IMR-90 (cell line): ENCODE results near the gene KRT39. TPM values are rescaled to one million over a fixed set of nuclear protein-coding genes. Genes with fewer than 3 reads are reported as not detected.

Source experiments
- ATAC-seq: fragments of 200-7000 bp; cut with Tn5 transposase; 2 replicates; pipeline ENCODE4 v1.9.1; 2020; ENCODE audit warnings: low read depth, mild to moderate bottlenecking, moderate library complexity
- BruUV-seq: library from RNA; stranded (reverse); fragments of 400-500 nt; replicated peaks from 2 replicates; lab custom pipeline; 2021; lab: Mats Ljungman, UMichigan
- CTCF ChIA-PET: fragments of 300-600 bp; formaldehyde crosslinking; extraction: SDS; loops from one replicate; lab custom pipeline; 2021; ENCODE audit warnings: antibody characterized with exemption; lab: Yijun Ruan, JAX
- POLR2A ChIA-PET: fragments of 300-600 bp; sonication (Branson Sonifier 250); formaldehyde crosslinking; loops from one replicate; lab custom pipeline; 2022; ENCODE audit warnings: antibody characterized with exemption; ENCODE audit not compliant: unreplicated experiment; lab: Charles Lee
- DNase-seq: peaks from one replicate; pipeline ENCODE4 v3.0.0; 2013
- H2AFZ ChIP-seq: replicated peaks from 2 replicates; pipeline ENCODE3; 2013; ENCODE audit warnings: low read length, mild to moderate bottlenecking; ENCODE audit not compliant: poor library complexity
- H2AK5ac ChIP-seq: 2 replicates; pipeline ENCODE4 v1.6.1; 2013; ENCODE audit warnings: low read depth, low read length, inconsistent platforms
- H2AK9ac ChIP-seq: replicated peaks from 2 replicates; pipeline ENCODE3; 2013; ENCODE audit warnings: mild to moderate bottlenecking, low read depth, low read length, moderate library complexity; ENCODE audit not compliant: poor library complexity
- H2BK120ac ChIP-seq: 2 replicates; pipeline ENCODE4 v1.6.1; 2013; ENCODE audit warnings: low read depth, low read length, inconsistent platforms
- H2BK15ac ChIP-seq: 3 replicates; pipeline ENCODE4 v1.6.1; 2013; ENCODE audit warnings: low read depth, low read length, inconsistent platforms
- H2BK20ac ChIP-seq: 2 replicates; pipeline ENCODE4 v1.6.1; 2013; ENCODE audit warnings: low read depth, mild to moderate bottlenecking, inconsistent platforms, low read length, moderate library complexity
- H2BK5ac ChIP-seq: 2 replicates; pipeline ENCODE4 v1.6.1; 2013; ENCODE audit warnings: mild to moderate bottlenecking, low read depth, low read length, inconsistent platforms; ENCODE audit not compliant: poor library complexity, severe bottlenecking
- H3K14ac ChIP-seq: replicated peaks from 2 replicates; pipeline ENCODE4 v1.6.1; 2013; ENCODE audit warnings: low read depth, low read length, inconsistent platforms
- H3K18ac ChIP-seq: 2 replicates; pipeline ENCODE4 v1.6.1; 2013; ENCODE audit warnings: low read depth, low read length, control low read depth
- H3K23ac ChIP-seq: 2 replicates; pipeline ENCODE4 v1.6.1; 2013; ENCODE audit warnings: low read depth, low read length, inconsistent platforms
- H3K27ac ChIP-seq: 2 replicates; pipeline ENCODE4 v1.5.1; 2013; ENCODE audit warnings: mild to moderate bottlenecking, control low read depth, low read length; ENCODE audit not compliant: insufficient read depth
- H3K27me3 ChIP-seq: 2 replicates; pipeline ENCODE4 v1.6.1; 2013; ENCODE audit warnings: low read length; ENCODE audit not compliant: control insufficient read depth, insufficient read depth
- H3K36me3 ChIP-seq: 2 replicates; pipeline ENCODE4 v1.6.1; 2013; ENCODE audit warnings: low read length, mixed read lengths; ENCODE audit not compliant: control insufficient read depth, insufficient read depth
- H3K4ac ChIP-seq: 2 replicates; pipeline ENCODE4 v1.6.1; 2013; ENCODE audit warnings: low read depth, low read length, inconsistent platforms
- H3K4me1 ChIP-seq: 2 replicates; pipeline ENCODE4 v1.6.1; 2013; ENCODE audit warnings: low read length, mixed read lengths; ENCODE audit not compliant: control insufficient read depth, insufficient read depth
- H3K4me2 ChIP-seq: 2 replicates; pipeline ENCODE4 v1.6.1; 2013; ENCODE audit warnings: low read depth, mild to moderate bottlenecking, control low read depth, low read length, moderate library complexity
- H3K4me3 ChIP-seq: 2 replicates; pipeline ENCODE4 v1.5.1; 2013; ENCODE audit warnings: low read depth, mild to moderate bottlenecking, control low read depth, low read length, moderate library complexity; ENCODE audit not compliant: insufficient read depth
- H3K56ac ChIP-seq: 2 replicates; pipeline ENCODE4 v1.6.1; 2013; ENCODE audit warnings: low read length, inconsistent platforms; ENCODE audit not compliant: insufficient read depth; ENCODE audit errors: extremely low read depth
- H3K79me1 ChIP-seq, 2 experiments: 2 replicates each; pipeline ENCODE4 v1.6.1; 2013; ENCODE audit warnings: low read length in 2 of 2, inconsistent platforms in 1 of 2, low read depth in 1 of 2
- H3K9ac ChIP-seq: 2 replicates; pipeline ENCODE4 v1.6.1; 2013; ENCODE audit warnings: low read depth, low read length, control low read depth
- H3K9me1 ChIP-seq: 2 replicates; pipeline ENCODE4 v1.6.1; 2013; ENCODE audit warnings: low read length, inconsistent platforms; ENCODE audit not compliant: insufficient read depth
- H3K9me3 ChIP-seq: 2 replicates; pipeline ENCODE4 v1.6.1; 2013; ENCODE audit warnings: low read length; ENCODE audit not compliant: control insufficient read depth, insufficient read depth
- H4K20me1 ChIP-seq: 2 replicates; pipeline ENCODE4 v1.6.1; 2013; ENCODE audit warnings: low read length, inconsistent platforms; ENCODE audit not compliant: insufficient read depth
- H4K5ac ChIP-seq: 2 replicates; pipeline ENCODE4 v1.6.1; 2013; ENCODE audit warnings: mild to moderate bottlenecking, low read depth, low read length, control low read depth
- H4K8ac ChIP-seq, 2 experiments: 2 replicates each; pipeline ENCODE4 v1.6.1; 2013; ENCODE audit warnings: low read depth in 2 of 2, low read length in 2 of 2, control low read depth in 1 of 2, inconsistent platforms in 1 of 2
- H4K91ac ChIP-seq: 2 replicates; pipeline ENCODE4 v1.6.1; 2013; ENCODE audit warnings: low read depth, low read length, inconsistent platforms; ENCODE audit not compliant: insufficient read depth
- CEBPB ChIP-seq: IDR thresholded peaks from 2 replicates; pipeline ENCODE4 v1.6.1; 2012; ENCODE audit warnings: low read depth, low read length, improper control_type of control experiment
- CHD1 ChIP-seq: IDR thresholded peaks from 2 replicates; pipeline ENCODE4 v1.6.1; 2012; ENCODE audit warnings: low read depth, low read length, improper control_type of control experiment
- MAFK ChIP-seq: IDR thresholded peaks from 2 replicates; pipeline ENCODE4 v1.6.1; 2012; ENCODE audit warnings: low read depth, low read length, improper control_type of control experiment
- MAZ ChIP-seq: IDR thresholded peaks from 2 replicates; pipeline ENCODE4 v1.6.1; 2012; ENCODE audit warnings: low read depth, mild to moderate bottlenecking, low read length, improper control_type of control experiment, moderate library complexity, borderline replicate concordance
- MXI1 ChIP-seq: IDR thresholded peaks from 2 replicates; pipeline ENCODE4 v1.6.1; 2012; ENCODE audit warnings: low read depth, mild to moderate bottlenecking, low read length, moderate library complexity, borderline replicate concordance
- NFE2L2 ChIP-seq: fragments of 150-350 bp; IDR thresholded peaks from 2 replicates; pipeline ENCODE4 v1.6.1; 2016; ENCODE audit warnings: low read depth, mild to moderate bottlenecking, low read length
- POLR2A ChIP-seq: IDR thresholded peaks from 2 replicates; pipeline ENCODE4 v1.6.1; 2012; ENCODE audit warnings: mild to moderate bottlenecking, low read depth, low read length
- RAD21 ChIP-seq: IDR thresholded peaks from 2 replicates; pipeline ENCODE4 v1.6.1; 2012; ENCODE audit warnings: low read length, improper control_type of control experiment
- RCOR1 ChIP-seq: IDR thresholded peaks from 2 replicates; pipeline ENCODE4 v1.6.1; 2012; ENCODE audit warnings: mild to moderate bottlenecking, low read length, improper control_type of control experiment; ENCODE audit not compliant: insufficient replicate concordance
- RFX5 ChIP-seq: IDR thresholded peaks from 2 replicates; pipeline ENCODE4 v1.8.0; 2012; ENCODE audit warnings: low read depth, mild to moderate bottlenecking, low read length, moderate library complexity
- SMC3 ChIP-seq: fragments of 150-350 bp; IDR thresholded peaks from 2 replicates; pipeline ENCODE4 v1.6.1; 2016; ENCODE audit warnings: low read depth, mild to moderate bottlenecking, antibody characterized with exemption, low read length, moderate library complexity
- WGBS, 2 experiments: methylation state at CpG; one replicate each; pipeline versions ENCODE4 v1.1.5 to v1.1.7; 2013; ENCODE audit warnings: missing lambda C conversion rate in 2 of 2; ENCODE audit not compliant: insufficient read length in 1 of 2; ENCODE audit errors: extremely low coverage in 2 of 2; 5-methylcytosine and 5-hydroxymethylcytosine counted together
- dilution Hi-C: fragments of 300-500 bp; cut with HindIII; formaldehyde crosslinking; loops from one replicate; pipeline ENCODE4 v1.14.3; 2018; ENCODE audit warnings: low sequenced_read_pairs; ENCODE audit not compliant: unreplicated experiment
- in situ Hi-C: fragments of 300-500 bp; cut with MboI; formaldehyde crosslinking; loops from 3 replicates; pipeline ENCODE4 v1.14.3; 2019; ENCODE audit warnings: low sequenced_read_pairs, inconsistent platforms, mixed read lengths
- intact Hi-C: fragments of 100-400 bp; cut with micrococcal nuclease; formaldehyde crosslinking; loops from 2 replicates; pipeline ENCODE4 v1.10.0; 2022
- polyA plus RNA-seq, 3 experiments: library from polyadenylated mRNA; depleted of rRNA; stranded (reverse); fragments of >200 nt; gene quantifications; 2 replicates each; pipeline ENCODE4 v1.2.3, GENCODE V29; 2012; ENCODE audit warnings: low replicate concordance in 1 of 3
- total RNA-seq: library from RNA; depleted of rRNA; stranded (reverse); fragments of >200 nt; gene quantifications from 2 replicates; pipeline ENCODE4 v1.2.3, GENCODE V29; 2012
- TF ChIP-seq, protein P1 (sequence below): fragments of 150-350 bp; IDR thresholded peaks from 2 replicates; pipeline ENCODE4 v1.6.1; 2016; ENCODE audit warnings: low read depth, mild to moderate bottlenecking, low read length, moderate library complexity, borderline replicate concordance
- TF ChIP-seq, protein P2 (sequence below): conservative IDR thresholded peaks from 2 replicates; pipeline ENCODE4 v1.5.1; 2012; ENCODE audit warnings: mild to moderate bottlenecking, low read depth, low read length, improper control_type of control experiment

The KRT39 gene
- total and polyA plus RNA-seq, 2 of the 4 experiments (the other 2 are of a cell fraction), result 0.15 TPM; not detected in 1

DNA sequence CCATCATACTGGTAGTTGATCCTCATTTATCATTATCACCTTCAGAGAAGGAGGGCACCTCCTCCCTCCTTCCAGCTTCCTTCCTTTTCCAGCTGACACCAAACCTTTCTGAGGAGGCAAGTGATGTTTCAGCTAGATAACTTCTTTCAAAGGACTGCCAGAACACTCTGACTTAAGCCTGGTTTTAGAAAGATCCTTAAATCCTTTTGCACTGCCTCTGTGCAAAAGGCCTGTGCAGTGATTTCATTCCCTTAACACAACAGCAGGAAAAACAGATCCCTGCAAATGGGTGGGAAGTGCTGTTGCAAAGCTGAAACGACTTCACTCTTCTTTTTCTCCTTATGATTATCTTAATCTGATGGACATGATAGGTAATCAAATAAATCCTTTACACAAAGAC lies 22.2 kb downstream of the KRT39 start:
- H3K9me1 ChIP-seq, result no peaks in the 10 kb centered on the region
- TF ChIP-seq RCOR1 (no peak), MAZ (no peak), NFE2L2 (no peak), SMC3 (no peak), RAD21 (no peak), POLR2A (no peak), RFX5 (no peak), MXI1 (no peak), CEBPB (no peak), MAFK (no peak), CHD1 (no peak)
- TF ChIP-seq, protein P1, sequence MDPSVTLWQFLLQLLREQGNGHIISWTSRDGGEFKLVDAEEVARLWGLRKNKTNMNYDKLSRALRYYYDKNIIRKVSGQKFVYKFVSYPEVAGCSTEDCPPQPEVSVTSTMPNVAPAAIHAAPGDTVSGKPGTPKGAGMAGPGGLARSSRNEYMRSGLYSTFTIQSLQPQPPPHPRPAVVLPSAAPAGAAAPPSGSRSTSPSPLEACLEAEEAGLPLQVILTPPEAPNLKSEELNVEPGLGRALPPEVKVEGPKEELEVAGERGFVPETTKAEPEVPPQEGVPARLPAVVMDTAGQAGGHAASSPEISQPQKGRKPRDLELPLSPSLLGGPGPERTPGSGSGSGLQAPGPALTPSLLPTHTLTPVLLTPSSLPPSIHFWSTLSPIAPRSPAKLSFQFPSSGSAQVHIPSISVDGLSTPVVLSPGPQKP, result no peak
- TF ChIP-seq, protein P2, sequence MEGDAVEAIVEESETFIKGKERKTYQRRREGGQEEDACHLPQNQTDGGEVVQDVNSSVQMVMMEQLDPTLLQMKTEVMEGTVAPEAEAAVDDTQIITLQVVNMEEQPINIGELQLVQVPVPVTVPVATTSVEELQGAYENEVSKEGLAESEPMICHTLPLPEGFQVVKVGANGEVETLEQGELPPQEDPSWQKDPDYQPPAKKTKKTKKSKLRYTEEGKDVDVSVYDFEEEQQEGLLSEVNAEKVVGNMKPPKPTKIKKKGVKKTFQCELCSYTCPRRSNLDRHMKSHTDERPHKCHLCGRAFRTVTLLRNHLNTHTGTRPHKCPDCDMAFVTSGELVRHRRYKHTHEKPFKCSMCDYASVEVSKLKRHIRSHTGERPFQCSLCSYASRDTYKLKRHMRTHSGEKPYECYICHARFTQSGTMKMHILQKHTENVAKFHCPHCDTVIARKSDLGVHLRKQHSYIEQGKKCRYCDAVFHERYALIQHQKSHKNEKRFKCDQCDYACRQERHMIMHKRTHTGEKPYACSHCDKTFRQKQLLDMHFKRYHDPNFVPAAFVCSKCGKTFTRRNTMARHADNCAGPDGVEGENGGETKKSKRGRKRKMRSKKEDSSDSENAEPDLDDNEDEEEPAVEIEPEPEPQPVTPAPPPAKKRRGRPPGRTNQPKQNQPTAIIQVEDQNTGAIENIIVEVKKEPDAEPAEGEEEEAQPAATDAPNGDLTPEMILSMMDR, result no peak
- H3K14ac ChIP-seq, result no peak overlapping the region
- H3K36me3 ChIP-seq, result no peaks in the 10 kb centered on the region
- no peak overlapping the region for H4K5ac ChIP-seq
- H2BK20ac ChIP-seq, result no peak overlapping the region
- H2BK120ac ChIP-seq, result no peak overlapping the region
- no peak overlapping the region for H4K91ac ChIP-seq
- H3K27ac ChIP-seq, result no peak overlapping the region
- ChIA-PET POLR2A (no interaction called here), CTCF (no interaction called here)
- intact Hi-C loops (no loop called here), in situ Hi-C loops (no loop called here), dilution Hi-C loops (no loop called here)
- no peak overlapping the region for H2AFZ ChIP-seq
- no peak overlapping the region for H3K56ac ChIP-seq
- DNase-seq, result no peak
- no peak overlapping the region for H3K9ac ChIP-seq
- H2BK5ac ChIP-seq, result no peak overlapping the region
- H3K18ac ChIP-seq, result no peak overlapping the region
- no peak overlapping the region for H3K4ac ChIP-seq
- ATAC-seq, result no peak
- no peaks in the 10 kb centered on the region for H3K9me3 ChIP-seq
- no peaks in the 10 kb centered on the region for H4K20me1 ChIP-seq
- no peak overlapping the region for H3K4me3 ChIP-seq
- no peaks in the 10 kb centered on the region for H3K79me1 ChIP-seq
- no peak overlapping the region for H3K23ac ChIP-seq
- no peak overlapping the region for H4K8ac ChIP-seq
- H2AK5ac ChIP-seq, result no peak overlapping the region
- no peaks in the 10 kb centered on the region; the same call in 1 of the 2 replicates for H3K4me1 ChIP-seq
- H3K4me2 ChIP-seq, result no peak overlapping the region
- WGBS, 2 experiments, result no CpG with 5 or more reads among the region's 1 CpG
- H3K27me3 ChIP-seq, result no peaks in the 10 kb centered on the region
- no TSS peak for BruUV-seq
- H2BK15ac ChIP-seq, result no peak overlapping the region
- no peak overlapping the region for H2AK9ac ChIP-seq
